Islet precursor cell (in vitro differentiated cells): ENCODE results near the gene ESR2.
"Not testable (repeated sequence)": the region's sequence is repeated elsewhere in the genome, so short reads cannot be mapped to it uniquely, and the experiment has no call there.

Experiments
- DNase-seq: peaks from one replicate; pipeline ENCODE4 v3.0.0-alpha.2; 2018

Gene ESR2

DNA sequence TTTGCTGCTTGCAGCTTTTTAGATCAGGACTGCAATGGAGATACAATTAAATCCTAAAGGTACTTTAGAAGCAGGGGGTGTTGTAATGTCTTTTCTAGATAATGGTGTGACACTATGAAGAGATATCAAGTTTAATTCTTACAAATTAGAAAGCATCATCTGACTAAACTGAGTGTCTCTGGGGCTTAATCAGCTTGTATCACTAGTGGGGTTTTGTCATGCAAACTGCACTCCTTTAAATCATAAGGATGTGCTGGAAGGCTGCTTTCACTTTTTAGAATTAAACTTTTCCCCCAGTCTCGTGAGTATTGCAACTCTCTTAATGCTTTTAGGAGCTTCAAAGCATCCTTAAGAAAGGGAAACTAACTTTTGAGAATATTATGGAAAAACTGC, 218.6 kb downstream of the ESR2 start:
- no peak for DNase-seq

- no peak for DNase-seq
Observed at GRCh38 chr14:64074961-64075612, 219.1 kb downstream of the ESR2 start.

GRCh38 chr14:64069634-64070359, 224.4 kb downstream of the ESR2 start:
- no peak for DNase-seq

GRCh38 chr14:64064447-64064846, 229.7 kb downstream of the ESR2 start:
- DNase-seq, result no peak

- no peak for DNase-seq
Observed at GRCh38 chr14:64062381-64063115, 231.6 kb downstream of the ESR2 start.

- DNase-seq, result no peak
Observed at GRCh38 chr14:64061706-64062105, 232.5 kb downstream of the ESR2 start.

DNA sequence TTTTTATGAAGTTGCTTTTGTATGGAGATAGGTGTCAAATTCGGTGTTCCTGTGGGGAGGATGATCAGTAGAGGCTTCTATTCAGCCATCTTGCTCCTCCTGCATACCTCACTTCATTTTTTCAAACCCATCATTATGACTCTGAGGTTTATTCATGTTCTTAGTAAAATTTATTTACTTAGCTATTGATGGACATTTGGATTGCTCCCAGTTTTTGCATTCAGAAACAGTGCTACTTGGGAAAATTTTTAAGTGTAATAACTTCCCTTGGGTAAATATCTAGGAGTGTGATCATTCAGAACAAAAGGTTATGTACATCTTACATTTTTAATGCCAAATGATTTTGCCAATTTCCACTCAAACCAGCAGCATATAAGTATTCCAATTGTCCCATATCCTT, 233.1 kb downstream of the ESR2 start:
- DNase-seq, result no peak

- peak; percentile 80 for DNase-seq
Observed at GRCh38 chr14:64060648-64061096, 233.5 kb downstream of the ESR2 start.

- DNase-seq, result no peak
Observed at GRCh38 chr14:64060199-64060545, 234.0 kb downstream of the ESR2 start.

DNA sequence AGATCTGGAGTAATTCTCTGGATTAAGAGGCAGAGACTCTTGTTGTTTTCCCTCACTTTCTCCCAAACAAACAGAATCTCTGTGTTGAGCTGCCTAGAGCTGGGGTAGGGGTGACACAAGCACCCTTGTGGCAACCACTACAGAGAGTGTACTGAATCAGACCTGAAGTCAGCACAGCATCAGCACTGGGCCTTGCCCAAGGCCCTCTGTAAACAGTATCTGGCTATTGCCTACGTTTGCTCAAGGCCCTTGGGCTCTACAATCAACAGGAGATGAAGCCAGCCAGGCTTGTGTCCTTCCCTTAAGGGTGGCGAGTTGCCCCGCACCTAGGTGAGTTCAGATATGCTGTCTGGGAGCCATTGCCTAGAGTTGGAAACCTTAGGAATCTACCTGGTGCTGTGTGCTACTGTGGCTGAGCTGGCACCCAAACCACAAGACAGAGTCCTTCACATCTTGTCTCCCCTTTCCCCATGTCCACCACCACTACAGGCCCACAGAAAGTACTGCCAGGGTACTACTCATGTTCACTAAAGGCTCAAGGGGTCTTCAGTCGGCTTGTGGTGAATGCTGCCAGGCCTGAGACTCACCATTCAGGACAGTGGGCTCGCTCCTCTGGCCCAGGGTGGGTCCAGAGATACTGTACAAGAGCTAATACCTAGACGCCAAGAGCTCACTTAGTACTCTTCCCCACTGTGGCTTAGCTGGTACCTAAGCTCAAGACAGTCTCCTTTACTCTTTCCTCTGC, 234.5 kb downstream of the ESR2 start:
- no peak for DNase-seq

GRCh38 chr14:64053694-64054669, 240.2 kb downstream of the ESR2 start:
- no peak for DNase-seq

DNA sequence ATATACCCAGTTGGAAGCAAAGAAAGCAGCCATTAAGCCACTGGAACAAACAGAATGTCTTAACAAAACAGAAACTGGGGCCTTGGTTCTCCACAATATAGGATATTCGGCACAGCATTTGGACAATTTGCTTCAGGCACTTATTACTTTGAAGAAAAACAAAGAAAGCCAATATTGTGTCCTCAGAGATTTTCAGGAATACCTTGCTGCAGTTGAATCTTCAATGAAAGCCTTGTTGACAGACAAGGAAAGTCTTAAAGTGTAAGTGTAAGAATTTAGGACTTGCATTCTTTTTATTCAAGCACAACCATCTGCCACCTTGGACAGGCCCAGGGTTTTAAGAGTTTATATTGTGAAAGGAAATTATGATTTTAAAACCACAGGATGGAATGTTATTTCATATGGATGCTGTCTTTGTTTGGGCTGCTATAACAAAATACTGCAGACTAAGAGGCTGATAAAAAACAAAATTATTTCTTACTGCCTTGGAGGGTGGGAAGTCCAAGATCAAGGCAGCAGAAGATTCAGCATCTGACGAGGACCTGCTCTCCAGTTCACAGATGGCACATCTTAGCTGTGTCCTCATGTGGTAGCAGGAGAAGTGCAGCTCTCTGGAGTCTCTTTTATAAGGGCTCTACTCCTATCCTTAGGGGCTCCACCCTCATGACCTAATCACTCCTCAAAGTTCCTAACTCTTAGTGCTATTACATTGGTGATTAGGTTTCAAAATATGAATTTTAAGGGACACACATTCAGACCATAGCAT, 244.4 kb downstream of the ESR2 start:
- no peak for DNase-seq

DNA sequence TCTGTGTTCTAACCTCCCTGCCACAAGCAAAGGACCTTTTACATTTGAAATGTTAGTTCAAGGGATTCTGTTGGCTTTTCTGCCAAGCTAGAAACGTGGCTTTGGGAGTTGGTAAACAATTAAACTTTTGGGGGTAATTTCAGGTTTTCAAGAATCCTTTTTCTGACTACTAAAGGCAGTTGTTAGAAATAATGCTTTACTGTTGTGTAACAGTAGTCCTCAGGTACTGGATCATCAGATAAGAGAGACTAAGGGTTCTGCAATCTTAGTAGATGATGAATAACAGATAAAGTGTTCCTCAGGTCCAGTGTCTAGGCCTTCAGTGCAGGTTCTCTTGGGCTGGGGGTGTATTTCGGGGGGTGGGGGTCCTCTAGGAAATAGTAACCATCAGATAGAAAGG, 249.1 kb downstream of the ESR2 start:
- no peak for DNase-seq

GRCh38 chr14:64043296-64043695, 250.9 kb downstream of the ESR2 start:
- not testable (repeated sequence) for DNase-seq

- DNase-seq, result no peak
Observed at GRCh38 chr14:64040044-64040443, 254.1 kb downstream of the ESR2 start.

DNA sequence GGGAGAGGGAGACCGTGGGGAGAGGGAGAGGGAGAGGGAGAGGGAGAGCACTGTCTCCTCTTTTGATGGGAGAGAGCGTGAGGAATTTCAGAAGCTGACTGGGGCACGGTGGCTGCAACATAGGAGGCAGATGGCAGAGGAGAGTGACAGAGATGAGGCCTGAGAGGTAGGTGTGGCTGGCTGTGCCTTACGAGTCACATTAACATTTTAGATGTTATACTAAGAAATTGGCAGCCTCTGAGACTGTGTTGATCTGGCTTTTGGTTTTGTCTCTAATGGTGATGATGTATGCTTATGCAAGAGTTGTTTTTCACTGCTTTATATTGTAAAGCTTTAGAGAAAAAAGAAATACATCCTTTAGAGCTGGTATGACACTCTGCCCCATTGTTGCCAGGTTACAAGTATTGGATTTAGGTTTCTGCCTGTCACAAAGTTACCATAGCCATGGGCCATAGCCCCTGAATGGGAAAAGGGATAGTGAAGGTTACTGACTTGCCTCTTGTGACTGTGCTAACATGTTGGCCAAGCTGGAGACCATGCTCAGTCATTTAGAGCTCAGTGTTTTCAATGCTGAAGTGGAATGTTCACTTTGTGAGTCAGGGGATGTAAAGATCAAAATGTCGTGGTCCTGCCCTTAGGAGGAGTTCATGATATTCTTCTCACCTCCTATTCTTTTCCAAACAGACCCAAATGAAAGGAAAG, 255.2 kb downstream of the ESR2 start:
- DNase-seq, result no peak

DNA sequence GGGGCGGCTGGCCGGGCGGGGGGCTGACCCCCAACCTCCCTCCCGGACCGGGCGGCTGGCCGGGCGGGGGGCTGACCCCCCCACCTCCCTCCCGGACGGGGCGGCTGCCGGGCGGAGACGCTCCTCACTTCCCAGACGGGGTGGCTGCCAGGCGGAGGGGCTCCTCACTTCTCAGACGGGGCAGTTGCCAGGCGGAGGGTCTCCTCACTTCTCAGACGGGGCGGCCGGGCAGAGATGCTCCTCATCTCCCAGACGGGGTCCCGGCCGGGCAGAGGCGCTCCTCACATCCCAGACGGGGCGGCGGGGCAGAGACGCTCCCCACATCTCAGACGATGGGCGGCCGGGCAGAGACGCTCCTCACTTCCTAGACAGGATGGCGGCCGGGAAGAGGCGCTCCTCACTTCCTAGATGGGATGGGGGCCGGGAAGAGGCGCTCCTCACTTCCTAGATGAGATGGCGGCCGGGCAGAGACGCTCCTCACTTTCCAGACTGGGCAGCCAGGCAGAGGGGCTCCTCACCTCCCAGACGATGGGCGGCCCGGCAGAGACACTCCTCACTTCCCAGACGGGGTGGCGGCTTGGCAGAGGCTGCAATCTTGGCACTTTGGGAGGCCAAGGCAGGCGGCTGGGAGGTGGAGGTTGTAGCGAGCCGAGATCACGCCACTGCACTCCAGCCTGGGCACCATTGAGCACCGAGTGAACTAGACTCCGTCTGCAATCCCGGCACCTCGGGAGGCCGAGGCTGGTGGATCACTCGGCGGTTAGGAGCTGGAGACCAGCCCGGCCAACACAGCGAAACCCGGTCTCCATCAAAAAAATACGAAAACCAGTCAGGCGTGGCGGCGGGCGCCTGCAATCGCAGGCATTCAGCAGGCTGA, 256.1 kb downstream of the ESR2 start:
- not testable (repeated sequence) for DNase-seq

DNA sequence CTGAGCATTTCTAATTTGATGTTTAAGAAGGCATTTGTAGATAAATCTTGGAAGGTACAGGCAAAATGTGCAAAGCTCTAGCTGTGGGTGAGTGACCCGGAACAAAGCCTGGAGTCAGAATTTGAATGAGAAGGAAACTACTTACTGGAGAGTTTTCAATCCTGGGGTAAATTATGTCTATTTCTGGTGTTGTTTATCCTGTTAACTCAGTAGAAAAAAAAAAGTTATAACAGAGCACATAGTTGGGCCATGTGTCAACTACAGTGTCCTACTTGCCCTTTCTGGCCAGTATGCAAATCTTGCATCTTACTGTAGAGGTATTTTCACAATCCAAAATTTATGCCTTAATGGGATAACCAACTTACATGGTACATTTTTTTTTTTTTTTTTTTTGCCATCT, 259.0 kb downstream of the ESR2 start:
- DNase-seq, result no peak
